SH-SY5Y (cell line): ENCODE results near the gene AADACL4.

Experiments
- GATA2 ChIP-seq: IDR thresholded peaks from 2 replicates; pipeline ENCODE4 v1.6.1; 2011; ENCODE audit warnings: mild to moderate bottlenecking, low read depth, low read length
- GATA3 ChIP-seq: IDR thresholded peaks from 2 replicates; pipeline ENCODE4 v1.6.1; 2011; ENCODE audit warnings: low read depth, mild to moderate bottlenecking, low read length, moderate library complexity

DNA sequence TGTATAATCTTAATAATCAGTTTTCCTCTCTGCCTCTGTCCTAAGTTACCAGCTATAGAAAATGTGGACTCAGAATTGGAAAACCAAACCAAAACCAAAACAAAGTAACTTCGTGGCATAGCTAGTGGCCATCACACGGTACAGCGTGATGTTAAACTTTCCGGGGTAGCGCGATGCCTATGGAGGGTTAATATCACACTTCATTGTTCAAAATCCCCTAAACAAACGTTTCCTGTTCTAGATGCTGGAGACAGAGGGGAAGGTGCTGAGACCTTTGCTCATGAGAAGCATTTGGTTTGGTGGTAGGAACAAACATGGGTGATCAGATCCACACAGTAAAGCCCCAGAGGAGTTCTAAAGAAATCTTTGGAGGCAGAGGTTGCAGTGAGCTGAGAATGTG is 4.9 kb downstream of the AADACL4 start:
- TF ChIP-seq GATA2 = no peak
- no peak for TF ChIP-seq GATA3
